Measurements from ENCODE around the gene KISS1.
A peak's percentile ranks its signal among the peaks of the same experiment; 100 is the strongest.

The KISS1 gene

GRCh38 chr1:204202481-204202880 is 6.2 kb upstream of the KISS1 start:
- in situ Hi-C loops (cut with HindIII; ENCODE audit: low sequenced_read_pairs) = no loop called here
- no peak for TF ChIP-seq CTCF (IDR thresholded peaks at IDR 0.05; ENCODE audit: low read depth, low read length)

GRCh38 chr1:204201348-204202040 is 5.2 kb upstream of the KISS1 start:
- no peak overlapping the region for H3K4me3 ChIP-seq (ENCODE audit: low read depth, low read length)
- in situ Hi-C loops (cut with HindIII; ENCODE audit: low sequenced_read_pairs) = no loop called here
- DNase-seq (ENCODE audit: low read depth, low spot score) = no peak
- no peak for TF ChIP-seq CTCF (IDR thresholded peaks at IDR 0.05; ENCODE audit: low read depth, low read length)

More at GRCh38 chr1:204202481-204202880, 6.2 kb upstream of the KISS1 start:
- no peak overlapping the region for H3K4me3 ChIP-seq (ENCODE audit: low read depth, low read length)
- DNase-seq (ENCODE audit: low read depth, low spot score) = no peak

GRCh38 chr1:204199579-204199978 is 3.3 kb upstream of the KISS1 start:
- no peak for TF ChIP-seq CTCF (IDR thresholded peaks at IDR 0.05; ENCODE audit: low read depth, low read length)
- no peak overlapping the region for H3K4me3 ChIP-seq (ENCODE audit: low read depth, low read length)
- in situ Hi-C loops (cut with HindIII; ENCODE audit: low sequenced_read_pairs) = no loop called here
- no peak for DNase-seq (ENCODE audit: low read depth, low spot score)

- in situ Hi-C loops (cut with HindIII; ENCODE audit: low sequenced_read_pairs) = no loop called here
- TF ChIP-seq CTCF (IDR thresholded peaks at IDR 0.05; ENCODE audit: low read depth, low read length) = no peak
- DNase-seq (ENCODE audit: low read depth, low spot score) = peak; percentile 44
- H3K4me3 ChIP-seq (ENCODE audit: low read depth, low read length) = no peak overlapping the region
Observed at GRCh38 chr1:204198348-204199340, 2.4 kb upstream of the KISS1 start.

GRCh38 chr1:204197068-204197467 is 777 bp upstream of the KISS1 start:
- in situ Hi-C loops (cut with HindIII; ENCODE audit: low sequenced_read_pairs) = no loop called here
- no peak overlapping the region for H3K4me3 ChIP-seq (ENCODE audit: low read depth, low read length)
- no peak for TF ChIP-seq CTCF (IDR thresholded peaks at IDR 0.05; ENCODE audit: low read depth, low read length)
- DNase-seq (ENCODE audit: low read depth, low spot score) = no peak

- no peak for TF ChIP-seq CTCF (IDR thresholded peaks at IDR 0.05; ENCODE audit: low read depth, low read length)
- no peak for DNase-seq (ENCODE audit: low read depth, low spot score)
- in situ Hi-C loops (cut with HindIII; ENCODE audit: low sequenced_read_pairs) = no loop called here
- H3K4me3 ChIP-seq (ENCODE audit: low read depth, low read length) = no peak overlapping the region
Observed at GRCh38 chr1:204194771-204195170, 1.5 kb downstream of the KISS1 start.
